HG03108 (cell line): Measurements from ENCODE around the gene ZBTB25.
A peak's percentile ranks its signal among the peaks of the same experiment; 100 is the strongest.

Source experiments
- ATAC-seq: cut with Tn5 transposase; IDR thresholded peaks from one replicate; pipeline ENCODE4 v1.9.1; 2021; ENCODE audit warnings: moderate library complexity; ENCODE audit not compliant: unreplicated experiment

The ZBTB25 gene

DNA sequence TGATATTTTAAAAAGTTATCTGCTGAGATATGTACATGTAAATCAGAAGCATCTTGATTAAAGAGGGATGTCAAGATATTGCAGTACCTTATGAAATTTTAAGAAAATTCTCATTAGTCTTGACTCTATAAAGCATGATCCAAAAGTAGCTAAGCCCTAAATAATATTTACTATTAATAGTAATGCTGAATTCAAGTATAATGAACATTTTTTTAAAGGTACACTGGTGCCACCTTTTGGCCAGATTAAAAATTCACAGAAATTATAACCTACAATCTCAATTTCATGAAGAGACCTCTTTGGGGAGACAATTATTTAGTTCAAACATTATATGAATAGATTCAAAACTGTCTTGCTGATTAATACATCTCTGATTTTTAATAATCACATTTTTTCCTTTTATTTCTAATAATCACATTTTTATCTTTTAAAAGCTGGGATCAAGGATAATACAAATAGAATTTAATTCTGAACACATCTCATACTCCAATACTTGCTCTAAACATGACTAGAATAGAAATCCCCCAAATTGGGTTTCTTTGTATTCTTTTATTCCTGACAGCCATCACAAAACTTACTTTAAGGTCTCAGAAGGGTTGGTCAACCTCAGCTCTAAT, 24.9 kb downstream of the ZBTB25 start:
- ATAC-seq, result no peak

DNA sequence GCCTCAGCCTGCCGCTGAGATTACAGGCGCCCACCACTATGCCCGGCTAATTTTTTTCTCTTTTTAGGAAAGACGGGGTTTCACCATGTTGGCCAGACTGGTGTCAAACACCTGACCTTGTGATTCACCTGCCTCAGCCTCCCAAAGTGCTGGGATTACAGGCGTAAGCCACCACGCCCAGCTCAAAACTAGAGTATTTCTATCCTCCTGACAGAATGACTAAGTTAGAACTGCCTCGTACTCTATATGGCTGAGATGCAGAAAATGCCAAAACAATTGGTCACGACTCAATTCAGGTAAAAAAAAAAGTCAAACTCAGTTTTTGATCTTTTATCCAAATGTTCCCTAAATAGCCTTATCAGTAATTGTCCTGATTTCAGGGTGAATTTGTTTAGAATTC, 27.2 kb downstream of the ZBTB25 start:
- no peak for ATAC-seq

DNA sequence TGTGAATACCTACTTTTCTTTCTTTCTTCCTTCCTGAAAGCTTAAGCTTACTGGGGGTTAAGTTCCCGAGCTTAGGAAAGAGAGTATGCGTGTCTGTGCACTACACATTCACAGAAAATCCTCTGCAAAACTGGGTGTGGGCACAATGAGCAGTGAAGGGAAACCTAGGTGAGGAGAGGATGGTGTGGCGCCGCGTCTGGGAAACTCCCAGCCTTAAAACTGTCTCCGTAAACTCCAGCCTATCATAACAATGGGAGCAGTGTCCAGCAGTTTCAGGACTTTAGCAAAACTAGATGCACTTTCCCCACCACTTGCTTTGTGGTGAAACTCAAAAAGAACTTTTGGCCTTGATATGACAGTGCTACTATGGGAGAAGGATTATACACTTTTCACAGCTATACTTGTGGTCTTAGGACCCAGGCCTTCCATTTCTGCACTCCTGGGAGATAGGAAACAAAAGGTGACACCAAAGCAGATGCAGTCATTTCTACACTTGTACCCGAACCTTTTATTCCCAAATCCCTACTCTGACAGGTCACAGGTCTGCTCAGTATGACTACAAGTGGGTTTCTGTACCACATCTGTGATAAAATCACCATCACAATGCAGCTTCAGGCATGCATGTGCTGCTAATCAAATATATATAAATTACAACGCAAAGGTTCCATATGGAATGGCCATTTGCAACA, 27.9 kb downstream of the ZBTB25 start:
- no peak for ATAC-seq

DNA sequence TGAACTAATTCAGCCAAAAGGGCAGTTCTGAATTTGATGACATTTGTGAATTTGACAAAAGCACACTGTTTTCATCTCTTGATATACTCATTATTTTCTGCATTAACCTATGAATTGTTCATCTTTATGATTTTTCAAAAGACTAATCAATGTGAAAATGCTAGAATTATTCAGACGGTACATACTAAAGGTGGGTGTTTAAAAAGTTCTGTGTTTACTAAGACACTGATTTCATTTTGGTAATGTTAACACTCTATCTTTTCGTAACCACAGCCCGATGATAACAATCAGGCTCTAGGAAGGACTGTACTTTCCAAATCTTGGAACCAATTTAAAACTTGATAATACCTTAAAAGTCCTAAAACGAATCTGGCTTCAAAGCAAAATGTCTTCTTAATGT, 28.9 kb downstream of the ZBTB25 start:
- no peak for ATAC-seq

DNA sequence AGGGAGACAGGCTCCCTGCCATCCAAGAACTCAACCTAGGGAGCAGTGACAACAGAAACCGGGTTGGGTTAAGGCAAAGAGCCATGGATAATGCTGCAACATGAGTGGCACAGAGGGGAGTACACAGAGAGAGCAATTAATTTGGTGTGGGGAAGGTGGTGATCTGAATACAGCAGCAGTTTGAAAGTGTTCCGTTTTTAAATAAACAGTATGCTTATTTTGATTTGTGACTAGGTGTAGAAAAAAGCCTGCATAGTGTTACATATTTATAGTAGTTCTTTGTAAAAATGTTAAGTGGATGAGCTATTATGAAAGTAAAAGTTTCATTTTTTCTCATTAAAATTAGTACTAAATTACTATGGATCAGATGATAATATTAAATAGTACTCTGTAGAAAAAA, 29.6 kb downstream of the ZBTB25 start:
- no peak for ATAC-seq

DNA sequence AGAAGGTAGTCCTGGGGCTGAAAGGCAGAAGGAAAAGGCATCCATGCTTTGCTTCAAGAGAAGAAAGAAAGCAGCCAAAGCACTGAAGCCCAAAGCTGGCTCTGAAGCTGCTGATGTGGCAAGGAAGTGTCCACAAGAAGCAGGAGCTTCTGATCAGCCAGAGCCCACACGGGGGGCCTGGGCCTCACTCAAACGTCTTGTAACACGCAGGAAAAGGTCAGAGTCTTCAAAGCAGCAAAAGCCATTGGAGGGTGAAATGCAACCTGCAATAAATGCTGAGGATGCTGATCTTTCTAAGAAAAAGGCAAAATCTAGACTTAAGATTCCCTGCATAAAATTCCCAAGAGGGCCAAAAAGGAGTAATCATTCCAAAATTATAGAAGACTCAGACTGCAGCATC, 35.2 kb downstream of the ZBTB25 start:
- ATAC-seq, result no peak

DNA sequence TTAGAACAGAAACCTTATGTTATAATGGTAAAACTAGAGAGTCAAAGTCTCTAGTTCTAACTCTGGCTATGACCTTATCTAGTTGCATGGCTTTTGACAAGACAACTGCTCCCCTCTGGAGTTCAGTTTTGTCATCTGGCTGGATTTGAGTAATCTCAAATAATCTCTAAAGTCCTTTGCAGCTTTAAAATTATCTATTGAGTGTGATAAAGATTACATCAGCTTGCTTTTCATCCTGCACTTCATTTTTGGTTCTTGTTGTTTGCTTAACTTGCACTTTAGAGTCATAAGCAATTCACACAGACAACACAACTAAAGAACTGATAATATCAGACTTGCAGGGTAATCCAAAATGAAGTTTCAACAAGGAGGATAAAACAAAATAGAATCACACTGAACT, 36.1 kb downstream of the ZBTB25 start:
- ATAC-seq, result no peak

DNA sequence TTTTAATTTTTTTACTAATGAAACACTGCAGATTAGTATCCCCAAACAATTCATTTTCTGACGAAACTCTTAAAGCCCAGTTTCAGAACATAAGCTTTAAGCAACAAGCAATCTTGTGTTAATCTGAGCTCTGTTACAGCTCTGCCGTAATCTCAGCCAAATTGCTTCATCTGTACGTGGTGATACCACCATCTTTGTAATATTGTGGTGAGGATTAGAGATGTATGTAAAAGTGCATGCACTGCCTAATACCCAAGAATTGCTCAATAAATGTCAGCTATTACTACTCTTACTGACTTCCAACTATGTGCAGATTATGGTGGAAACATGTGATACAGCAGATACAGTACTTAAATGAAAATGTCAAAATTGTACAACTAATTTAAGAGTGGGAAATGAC, 36.5 kb downstream of the ZBTB25 start:
- ATAC-seq, result no peak

DNA sequence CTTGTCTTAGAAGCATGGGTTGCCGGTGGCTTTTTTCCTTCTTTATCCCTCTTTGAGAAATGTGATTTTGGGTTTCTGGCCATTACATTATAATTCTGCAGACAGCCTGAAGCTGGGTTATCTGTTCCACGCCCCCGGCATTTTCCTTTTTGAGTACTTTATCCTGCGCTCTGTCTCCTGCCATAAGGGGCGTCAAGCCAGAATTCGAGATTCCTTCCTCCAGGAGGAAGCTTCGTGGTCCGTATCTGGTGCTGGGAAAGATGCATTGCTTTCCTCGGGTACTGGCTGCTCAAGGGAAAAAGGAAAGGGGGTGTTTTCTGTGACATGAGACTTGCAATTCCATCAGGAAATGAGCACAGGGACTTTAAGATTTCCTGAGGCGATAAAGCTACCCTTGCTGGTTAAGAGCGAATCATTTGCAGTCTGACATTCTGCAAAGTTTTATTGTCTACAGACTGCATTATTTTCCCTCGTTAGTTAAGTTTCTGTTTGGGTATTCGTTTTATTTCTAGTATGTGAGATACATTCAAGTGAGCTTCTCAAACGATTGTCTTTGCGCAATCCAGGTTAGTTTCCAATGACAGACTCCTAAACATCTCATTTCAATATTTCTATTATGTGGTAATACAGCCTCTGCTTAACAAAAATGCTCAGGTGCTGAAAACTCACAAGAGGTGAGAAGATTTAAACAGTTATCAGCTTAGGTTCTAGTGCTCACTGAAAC, 37.6 kb downstream of the ZBTB25 start:
- ATAC-seq, result no peak

DNA sequence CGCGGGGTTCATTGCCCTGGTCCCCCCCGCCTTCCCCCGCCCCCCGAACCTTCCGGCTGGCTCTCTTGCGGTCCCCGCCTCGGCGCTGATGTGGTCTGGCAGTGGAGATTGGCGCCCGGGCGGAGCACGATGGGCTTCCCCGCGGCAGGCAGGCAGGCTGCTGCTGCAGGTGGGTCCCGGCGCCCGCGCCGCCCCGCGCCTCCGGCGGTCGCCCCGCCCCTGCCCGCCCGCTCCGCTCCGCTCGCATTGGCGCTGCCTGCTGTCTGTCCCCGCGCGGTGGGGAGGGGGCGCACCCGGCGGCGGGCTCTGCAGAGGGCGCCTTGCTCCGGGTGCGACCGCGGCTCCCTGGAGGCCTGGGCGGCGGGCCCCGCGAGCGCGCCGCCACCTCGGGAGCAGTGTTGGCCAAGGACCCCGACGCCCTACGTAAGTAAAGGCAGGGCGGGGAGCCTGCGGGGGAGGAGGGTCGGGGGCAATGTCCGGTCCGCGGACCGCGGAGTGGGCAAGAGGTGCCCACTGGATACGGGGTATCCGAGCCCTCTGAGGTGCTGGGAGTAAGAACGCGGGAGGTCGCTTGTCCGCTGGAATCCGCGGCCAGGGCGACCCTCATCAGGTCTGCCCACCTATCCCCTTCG, 38.3 kb downstream of the ZBTB25 start, which contains the start of gene AKAP5:
Gene AKAP5 (plus strand): TSS at position 309 of the 632 bp plus-strand sequence. CDS start 2,896 bp downstream, outside the sequence.
- ATAC-seq, result peak; percentile 55

DNA sequence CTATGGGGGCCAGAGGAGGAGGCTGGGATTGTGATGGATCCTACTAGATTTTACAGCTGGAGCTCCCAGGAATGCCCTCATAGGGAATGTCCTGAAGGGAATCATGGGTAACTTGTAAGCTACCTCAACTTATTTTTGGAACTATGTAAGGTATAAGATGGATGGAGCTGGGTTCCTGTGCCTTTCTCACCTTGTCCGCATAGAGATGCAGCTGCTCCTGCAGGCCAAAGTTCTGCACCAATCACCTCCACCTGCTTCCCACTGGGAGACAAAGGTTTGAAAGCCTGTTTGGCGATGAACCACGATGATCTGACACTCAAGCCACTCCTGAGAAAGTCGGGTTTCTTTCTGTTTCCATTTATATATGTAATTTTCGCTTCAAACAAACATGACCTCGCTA, 39.0 kb downstream of the ZBTB25 start:
- ATAC-seq, result no peak

DNA sequence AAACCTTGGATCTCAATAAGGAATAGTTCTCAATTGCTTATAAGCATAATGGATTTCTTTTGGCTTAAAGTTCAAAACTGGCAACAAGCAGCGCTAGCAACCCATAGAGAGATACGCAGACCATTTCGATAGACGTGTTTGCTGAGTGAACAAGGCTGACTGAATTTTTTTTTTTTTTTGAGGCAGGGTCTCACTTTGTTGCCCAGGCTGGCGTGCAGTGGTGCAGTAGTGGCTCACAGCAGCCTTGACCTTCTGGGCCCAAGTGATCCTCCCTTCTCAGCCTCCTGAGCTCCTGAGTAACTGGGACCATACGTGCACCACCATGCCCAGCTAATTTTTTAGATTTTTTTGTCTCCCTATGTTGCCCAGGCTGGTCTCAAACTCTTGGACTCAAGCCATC, 39.8 kb downstream of the ZBTB25 start:
- ATAC-seq, result no peak

DNA sequence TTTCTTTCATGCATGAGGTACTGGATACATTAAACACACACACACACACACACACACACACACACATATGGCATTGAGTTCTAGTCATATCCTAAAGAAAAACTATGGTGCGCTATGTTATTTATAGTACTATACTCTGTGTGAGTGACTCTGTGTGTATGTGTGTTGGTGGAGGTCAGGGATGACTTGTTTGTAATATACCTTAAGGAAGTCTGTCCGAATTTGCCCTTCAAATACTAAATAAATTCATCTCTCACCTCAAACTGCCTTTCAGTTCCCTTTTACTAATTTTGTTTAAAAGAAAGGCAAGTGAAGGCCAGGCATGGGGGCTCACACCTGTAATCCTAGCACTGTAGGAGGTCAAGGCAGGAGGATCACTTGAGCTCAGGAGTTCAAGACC, 40.4 kb downstream of the ZBTB25 start:
- ATAC-seq, result no peak

DNA sequence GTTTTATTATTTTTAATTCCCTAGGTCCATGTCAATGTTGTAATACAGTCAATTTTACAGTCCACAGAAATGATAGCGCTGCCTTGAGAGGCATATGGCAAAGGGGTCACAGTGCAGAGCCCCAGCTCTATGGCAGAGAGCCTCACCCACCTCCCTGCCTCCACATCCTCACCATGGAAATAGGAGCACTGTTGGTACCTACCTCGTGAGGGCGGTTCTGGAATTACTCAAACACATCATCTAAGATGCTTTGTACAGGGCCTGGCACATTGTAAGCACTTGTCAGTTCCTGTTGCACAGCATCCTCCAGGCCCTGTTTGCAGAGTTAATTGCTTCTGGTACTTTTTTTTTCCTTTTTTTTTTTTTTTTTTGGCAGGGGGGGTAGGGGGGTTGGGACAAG, 42.4 kb downstream of the ZBTB25 start:
- no peak for ATAC-seq

DNA sequence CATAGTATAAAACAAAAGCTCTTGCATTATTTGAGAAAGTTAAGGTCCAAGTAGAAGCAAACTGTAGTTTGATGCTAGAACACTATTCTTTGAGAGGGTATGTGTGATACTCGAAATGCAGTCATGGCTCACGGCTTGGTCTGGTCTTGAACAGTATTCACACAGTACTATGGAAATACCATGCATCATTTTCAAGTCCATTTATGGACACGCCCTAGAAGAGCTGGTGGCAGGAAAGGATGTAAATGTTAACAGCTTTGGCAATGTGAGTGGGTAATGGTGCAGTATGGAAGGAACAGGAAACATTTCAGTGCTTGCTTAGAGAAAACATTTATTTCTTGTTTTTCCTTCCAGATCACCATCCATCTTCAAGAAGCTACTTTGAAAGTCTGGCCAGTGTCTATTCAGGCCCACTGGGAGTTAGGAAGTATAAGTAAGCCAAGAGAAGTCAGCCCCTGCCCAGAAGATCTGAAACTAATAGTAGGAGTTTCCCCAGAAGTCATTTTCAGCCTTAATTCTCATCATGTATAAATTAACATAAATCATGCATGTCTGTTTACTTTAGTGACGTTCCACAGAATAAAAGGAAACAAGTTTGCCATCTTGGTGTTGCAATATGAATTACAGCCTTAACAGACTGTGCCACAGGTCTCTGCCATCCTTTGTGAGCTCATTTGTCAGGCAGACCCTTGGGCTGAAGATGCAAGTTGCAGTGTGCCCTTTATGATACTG, 44.1 kb downstream of the ZBTB25 start:
- no peak for ATAC-seq

DNA sequence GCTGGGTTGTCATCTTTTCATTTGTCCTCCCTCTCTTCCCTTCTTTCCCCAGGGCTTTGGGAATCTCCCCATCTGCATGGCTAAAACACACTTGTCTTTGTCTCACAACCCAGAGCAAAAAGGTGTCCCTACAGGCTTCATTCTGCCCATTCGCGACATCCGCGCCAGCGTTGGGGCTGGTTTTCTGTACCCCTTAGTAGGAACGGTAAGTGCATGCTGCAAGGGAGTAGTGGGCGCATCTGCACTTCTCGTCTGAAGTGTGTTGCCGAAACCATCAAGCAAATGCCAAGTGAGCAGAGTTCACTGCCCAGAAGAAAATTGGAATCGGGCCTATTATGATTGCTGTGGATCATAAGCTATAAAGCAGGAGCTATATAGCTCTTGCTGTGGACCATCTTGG, 49.0 kb downstream of the ZBTB25 start:
- ATAC-seq, result no peak

DNA sequence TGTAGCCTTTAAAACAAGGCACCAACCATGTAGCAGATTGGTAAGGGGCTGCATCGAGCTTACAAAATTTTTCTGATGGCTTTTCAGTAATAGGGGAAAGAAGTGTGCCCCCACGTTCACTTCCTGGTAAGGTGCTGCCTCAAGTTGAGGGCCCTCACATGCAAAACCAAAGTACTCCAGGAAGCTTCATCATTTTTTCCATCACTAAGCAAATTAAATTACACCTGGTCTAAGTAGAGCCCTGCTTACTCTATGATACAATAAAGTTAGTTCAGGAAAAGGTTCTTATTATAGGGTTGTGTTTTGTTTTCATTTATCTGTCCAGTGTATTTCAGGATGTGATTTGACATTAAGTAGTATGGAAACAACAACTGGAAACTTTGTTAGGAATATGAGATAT, 53.4 kb downstream of the ZBTB25 start:
- ATAC-seq, result no peak

DNA sequence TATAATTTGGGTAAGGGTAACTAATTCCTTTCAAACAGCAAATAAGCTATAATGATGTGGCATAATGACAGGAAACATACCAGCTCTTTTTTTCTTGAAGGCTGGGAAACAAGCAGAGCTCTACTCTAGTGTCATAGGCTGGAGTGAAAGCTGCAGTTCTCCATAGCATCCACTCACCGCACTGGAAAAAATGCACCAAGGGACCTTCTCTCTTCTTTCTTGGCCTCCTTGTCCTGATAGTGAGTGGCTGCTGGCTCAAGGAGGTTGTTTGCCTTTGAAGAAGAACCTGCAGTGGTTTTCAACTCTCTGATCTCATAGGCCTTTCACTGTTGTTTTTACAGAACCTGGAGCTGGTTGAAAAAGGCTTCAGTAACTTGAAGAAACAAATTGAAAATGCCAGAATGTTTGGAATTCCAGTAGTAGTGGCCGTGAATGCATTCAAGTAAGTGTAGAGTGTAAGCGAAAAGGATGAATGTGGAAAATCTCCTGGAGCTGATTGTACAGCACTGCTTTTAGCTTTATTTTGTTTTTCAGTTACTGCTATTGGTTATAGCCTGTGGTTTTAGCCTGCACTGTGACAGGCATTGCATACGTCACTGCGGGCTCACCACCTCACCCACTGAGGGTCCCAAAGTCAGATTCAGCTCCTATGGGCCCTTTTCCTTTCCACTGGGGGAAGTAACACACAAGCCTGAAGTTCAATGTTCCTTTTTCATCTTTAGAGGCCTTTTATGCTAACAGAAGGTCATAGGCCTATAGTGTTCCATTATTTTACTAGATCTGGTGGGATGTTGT, 55.6 kb downstream of the ZBTB25 start:
- no peak for ATAC-seq

DNA sequence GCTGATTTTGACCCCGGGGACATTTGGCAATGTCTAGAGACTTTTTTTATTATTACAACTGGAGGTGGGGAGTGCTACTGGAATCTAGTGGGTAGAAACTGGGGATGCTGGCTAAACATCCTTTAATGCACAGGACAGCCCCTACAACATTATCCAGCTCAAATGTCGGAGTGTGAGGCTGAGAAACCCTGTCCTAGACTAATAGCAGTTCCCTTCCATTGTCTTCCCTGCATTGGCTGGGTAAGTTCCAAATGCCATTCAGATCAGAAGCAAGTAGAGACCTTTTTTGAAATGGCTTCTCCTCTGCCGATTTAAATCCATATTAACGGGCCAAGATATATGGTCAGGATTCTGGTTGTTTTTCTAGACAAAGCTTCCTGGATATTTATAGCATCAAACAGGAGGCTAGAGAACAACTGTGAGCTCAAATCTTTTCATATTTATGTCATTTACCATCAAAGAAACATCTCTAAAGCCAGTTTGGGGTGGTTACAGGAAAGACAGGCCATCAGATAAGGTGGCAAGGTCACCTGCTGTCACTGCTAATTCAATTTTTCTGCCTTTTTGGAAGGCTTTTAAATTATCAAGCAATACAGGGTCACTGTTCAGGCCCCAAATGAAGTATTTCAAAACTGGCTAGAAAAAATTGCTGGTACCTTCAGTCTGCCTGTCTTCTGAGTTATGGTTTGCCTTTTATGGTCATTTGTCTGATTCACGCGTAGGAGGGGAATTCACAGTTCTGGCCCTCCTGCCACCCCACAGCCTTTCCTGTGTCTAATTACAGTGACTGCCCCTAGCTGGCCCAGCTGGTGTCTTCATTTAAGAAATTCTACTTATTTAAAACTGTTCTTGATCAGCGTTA, 58.4 kb downstream of the ZBTB25 start:
- peak; percentile 96 for ATAC-seq
